DLD1 (cell line): ENCODE results near the gene GJB1.

Source experiments
- in situ Hi-C: cut with HindIII; loops from 2 replicates; pipeline ENCODE4 v1.10.0; 2017; ENCODE audit warnings: low sequenced_read_pairs

The GJB1 gene

DNA sequence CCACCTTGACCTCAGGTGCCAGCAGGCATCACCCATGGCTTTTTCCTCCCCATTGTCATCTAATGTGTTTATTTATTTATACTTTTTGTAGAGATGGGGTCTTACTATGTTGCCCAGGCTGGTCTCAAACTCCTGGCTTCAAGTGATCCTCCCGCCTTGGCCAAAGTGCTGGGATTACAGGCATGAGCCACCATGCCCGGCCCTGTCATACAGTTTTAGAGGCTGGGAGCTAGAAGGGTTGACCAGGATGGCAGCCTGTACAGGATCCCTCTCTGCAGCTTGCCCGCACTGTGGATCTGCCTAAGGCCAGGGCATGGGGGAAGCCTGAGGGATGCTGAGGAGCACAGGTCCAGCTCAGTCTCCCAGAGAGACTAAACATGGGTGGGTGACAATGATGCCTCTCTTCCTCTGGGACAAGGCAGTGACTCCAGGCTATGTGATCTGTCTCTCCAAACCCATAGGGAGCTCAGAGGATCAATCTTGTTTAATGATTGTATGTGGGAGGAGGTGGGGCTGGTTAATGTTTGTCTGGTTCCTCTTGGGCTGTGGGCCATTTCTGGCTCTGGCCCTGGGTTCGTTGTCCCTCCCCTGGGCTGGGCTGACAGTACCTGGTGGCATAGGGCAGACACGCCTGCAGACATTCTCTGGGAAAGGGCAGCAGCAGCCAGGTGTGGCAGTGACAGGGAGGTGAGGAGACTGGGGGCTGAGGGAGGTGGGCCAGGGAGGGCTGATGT, 8.3 kb upstream of the GJB1 start:
- in situ Hi-C loops, result no loop called here

DNA sequence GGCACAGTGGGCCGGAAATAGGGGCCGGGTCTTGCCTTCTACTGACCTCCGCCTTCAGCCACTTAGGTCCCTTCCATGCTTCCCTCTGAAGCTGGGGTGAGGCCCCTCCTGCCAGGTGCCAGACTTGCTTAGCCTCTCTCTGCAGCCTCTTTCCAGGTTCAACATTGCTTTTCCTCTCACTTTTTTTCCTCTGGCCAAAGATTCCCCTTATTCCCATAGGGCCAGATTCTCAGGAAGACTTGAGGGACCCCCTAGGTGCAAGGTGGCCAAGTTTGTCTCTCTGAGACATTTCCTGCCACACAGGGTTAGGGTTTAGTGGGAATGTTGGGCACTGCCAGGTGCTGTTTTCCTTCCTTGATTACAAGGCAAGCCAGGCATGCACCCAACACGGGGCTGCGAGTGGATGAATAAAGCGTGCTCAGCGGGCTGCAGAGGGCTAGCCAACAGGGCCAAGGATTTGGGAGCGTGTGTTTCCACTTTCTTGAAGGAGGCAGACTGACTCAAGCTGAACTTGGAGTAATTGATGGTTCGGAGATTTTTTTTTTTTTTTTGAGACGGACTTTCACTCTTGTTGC, 7.6 kb upstream of the GJB1 start:
- in situ Hi-C loops, result no loop called here

DNA sequence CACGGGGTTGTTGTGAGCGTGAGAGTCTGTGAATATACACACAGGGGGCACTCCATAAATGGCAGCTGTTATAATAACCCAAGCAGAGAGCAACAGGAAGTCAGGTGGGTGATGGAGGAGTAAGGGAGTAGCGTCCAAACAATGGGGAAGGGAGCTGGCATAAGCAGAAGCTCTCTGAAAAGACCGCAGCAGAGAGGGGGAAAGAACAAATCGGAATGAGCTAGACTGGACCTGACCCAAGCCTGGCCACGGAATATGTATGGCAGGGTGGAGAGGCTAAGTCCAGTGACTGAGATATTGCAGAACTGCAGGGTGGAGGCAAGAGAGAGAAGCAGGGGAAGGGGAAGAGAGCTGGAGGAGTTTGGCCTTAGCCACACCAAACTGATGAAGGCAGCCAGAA, 6.5 kb upstream of the GJB1 start:
- in situ Hi-C loops, result no loop called here

DNA sequence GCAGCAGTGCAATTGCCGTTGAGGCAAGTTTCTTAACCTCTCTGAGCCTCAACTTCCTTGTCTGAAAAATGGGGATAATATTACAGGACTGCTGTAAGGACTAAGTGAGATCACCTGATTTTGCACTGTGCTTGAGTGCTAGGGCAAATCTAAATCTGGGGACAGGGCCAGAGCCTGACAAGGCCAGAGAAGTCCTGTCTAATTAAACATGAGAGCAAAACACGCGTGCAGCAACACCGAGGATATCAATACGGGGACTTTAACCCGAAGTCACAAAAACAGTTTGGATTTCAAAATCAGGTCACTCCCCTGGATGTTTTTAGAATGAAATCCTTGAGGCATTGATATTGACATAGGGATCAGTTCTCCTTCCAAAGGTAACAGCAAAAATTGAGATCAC, 5.7 kb upstream of the GJB1 start:
- in situ Hi-C loops, result no loop called here

DNA sequence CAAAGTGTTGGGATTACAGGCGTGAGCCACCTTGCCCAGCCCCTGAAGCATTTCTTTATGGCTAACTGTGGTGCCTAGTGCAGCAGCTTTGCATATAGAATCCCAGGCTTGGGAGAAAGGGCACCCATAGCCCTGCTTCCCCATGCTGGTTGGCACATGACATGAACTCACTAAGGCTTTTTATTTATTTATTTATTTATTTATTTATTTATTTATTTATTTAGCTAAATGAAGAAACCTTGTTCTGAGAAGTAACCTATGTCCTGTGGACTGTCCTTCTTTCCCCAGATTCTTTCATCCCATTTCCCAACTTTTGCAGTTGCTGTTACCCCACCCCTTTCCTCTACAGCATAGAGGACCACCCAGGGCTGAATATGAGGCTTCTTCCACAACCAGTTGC, 1.9 kb upstream of the GJB1 start:
- in situ Hi-C loops, result no loop called here

DNA sequence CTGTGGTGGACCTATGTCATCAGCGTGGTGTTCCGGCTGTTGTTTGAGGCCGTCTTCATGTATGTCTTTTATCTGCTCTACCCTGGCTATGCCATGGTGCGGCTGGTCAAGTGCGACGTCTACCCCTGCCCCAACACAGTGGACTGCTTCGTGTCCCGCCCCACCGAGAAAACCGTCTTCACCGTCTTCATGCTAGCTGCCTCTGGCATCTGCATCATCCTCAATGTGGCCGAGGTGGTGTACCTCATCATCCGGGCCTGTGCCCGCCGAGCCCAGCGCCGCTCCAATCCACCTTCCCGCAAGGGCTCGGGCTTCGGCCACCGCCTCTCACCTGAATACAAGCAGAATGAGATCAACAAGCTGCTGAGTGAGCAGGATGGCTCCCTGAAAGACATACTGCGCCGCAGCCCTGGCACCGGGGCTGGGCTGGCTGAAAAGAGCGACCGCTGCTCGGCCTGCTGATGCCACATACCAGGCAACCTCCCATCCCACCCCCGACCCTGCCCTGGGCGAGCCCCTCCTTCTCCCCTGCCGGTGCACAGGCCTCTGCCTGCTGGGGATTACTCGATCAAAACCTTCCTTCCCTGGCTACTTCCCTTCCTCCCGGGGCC, 1.2 kb downstream of the GJB1 start:
- in situ Hi-C loops, result no loop called here

DNA sequence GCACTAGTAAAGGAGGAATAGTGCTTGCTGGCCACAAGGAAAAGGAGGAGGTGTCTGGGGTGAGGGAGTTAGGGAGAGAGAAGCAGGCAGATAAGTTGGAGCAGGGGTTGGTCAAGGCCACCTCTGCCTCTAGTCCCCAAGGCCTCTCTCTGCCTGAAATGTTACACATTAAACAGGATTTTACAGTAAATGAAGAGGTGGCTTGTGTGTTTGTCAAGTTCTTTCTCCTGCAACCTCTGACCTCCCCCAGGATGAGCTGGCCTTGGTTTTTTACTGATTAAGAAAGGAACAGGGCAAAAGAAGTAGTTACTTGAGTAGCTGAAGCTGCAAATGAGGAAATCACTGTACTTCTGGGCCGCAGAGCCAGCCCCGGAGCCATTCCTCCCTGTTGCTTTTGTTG, 2.0 kb downstream of the GJB1 start:
- in situ Hi-C loops, result no loop called here

DNA sequence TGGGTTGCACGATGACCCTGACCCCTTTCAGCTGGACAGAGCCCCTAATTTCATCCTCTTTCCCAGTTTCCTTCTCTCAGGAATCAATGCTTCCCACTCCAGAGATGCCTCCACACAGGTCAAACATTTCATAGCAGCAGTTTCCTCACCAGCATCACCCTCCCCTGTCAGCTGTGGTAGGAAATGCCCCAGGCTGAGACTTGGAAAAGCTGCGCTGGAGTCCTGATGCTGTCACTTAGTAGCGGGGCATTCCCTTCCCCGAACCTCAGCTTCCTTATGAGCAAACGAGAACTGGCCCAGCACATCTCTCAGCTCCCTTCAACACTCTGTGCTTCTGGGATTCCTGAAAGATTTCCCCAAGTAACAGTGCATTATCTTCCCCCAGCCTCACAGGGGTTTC, 2.7 kb downstream of the GJB1 start:
- in situ Hi-C loops, result no loop called here

DNA sequence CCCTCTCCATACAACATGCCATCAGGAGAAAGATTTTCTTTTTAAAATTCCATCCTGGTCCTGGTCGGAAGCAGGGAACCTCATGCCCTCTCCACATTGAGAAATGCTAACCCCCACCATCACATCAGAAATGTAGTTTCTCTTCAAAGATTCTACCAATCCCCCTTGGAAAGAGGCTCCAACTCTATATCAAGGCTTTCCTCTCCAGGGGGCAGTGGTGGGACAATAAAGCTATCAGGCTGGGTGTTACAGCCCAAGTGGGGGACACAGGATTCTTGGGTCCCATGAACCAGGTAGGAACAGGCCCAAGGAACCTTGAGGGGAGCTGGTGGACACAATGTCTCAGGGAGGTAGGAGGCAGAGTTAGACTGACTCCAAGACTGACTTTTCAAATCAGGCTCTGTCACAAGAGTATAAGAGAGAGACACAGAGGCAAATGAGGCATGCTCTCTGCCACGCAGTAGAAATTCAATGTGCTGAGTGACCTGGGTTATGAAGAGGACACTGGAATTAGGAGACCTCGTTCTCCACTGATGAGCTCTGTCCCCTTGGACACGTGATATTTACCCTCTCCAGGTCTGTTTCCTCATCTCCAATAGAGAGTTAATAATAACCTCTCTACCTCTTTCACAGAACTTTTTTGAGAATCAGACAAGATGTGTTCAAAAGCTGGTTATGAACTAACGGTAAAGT, 4.5 kb downstream of the GJB1 start:
- in situ Hi-C loops, result no loop called here

DNA sequence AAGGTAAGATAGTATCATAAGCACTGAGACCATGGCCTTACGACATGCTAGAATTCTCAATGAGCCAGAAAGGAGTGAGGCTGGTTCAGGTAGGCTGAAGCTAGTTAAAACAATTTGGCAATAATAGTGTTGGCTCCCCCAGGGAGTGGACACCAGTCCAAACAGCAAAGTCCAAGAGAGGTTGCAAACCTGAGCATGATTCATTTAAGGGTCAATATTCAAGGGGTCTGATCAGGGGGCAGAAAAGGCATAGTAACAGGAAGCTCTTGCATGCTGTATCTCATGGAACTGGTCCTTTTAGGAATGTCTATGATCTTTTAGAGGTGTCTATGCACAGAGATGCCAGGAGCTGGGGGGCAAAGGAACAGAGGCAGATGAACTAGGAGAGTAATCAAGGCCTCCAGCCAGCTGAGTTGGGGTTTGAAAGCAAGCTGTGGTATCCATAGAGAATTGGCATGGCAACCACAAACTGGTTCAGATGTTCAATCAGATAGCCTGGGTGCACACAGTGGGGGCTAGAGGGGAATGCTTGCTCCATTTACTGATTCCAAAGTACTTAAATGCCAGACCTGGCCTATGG, 5.1 kb downstream of the GJB1 start:
- in situ Hi-C loops, result no loop called here

DNA sequence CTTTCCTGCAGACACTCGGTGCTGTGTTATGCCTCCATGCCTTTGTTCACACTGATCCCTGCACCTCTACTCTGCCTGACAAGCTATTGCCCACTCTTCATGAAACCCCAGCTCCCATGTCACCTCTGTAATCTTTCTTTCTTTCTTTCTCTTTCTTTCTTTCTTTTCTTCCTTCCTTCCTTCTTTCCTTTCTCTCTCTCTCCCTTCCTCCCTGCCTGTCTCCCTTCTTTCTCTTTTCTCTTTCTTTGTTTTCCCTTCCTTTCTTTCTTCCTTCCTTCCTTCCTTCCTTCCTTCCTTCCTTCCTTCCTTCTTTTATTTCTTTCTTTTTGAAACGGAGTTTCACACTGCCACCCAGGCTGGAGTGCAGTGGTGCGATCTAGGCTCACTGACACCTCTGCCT, 12.5 kb downstream of the GJB1 start:
- in situ Hi-C loops, result no loop called here

DNA sequence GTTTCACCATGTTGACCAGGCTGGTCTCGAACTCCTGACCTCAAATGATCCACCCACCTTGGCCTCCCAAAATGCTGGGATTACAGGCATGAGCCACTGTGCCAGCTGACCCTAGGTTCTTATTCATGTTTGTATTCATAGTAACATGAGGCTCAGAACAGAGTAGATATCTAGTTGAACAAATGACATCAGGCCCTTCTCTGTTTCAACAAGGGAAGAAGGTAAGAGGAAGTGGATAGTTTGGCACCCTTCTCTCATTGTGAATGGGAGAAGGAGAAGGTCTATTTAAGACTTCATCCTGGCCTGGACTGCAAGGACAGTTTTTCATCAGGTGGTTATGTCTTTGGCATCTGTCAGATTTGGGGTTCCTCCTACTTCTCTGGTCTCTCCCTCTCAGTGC, 13.8 kb downstream of the GJB1 start:
- in situ Hi-C loops, result no loop called here

DNA sequence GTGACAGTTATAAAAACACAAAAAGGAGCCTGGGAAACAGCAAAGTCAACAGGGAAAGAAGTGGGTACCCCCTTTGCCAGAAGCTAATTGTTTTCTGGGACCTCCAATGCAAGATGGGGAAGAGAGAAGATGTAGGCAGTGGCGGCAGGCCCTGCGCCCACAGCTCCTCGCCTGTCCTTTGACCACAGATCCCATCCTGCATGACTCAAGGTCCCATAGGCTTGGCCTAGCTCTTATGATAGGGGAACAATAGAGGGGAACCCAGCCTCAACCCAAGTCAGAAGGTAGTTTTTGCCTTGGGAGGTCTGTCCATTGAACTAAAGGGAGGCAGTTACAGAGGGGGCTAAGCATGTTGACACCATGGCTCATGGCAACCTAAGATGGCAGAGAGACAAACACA, 16.8 kb downstream of the GJB1 start:
- in situ Hi-C loops, result no loop called here

DNA sequence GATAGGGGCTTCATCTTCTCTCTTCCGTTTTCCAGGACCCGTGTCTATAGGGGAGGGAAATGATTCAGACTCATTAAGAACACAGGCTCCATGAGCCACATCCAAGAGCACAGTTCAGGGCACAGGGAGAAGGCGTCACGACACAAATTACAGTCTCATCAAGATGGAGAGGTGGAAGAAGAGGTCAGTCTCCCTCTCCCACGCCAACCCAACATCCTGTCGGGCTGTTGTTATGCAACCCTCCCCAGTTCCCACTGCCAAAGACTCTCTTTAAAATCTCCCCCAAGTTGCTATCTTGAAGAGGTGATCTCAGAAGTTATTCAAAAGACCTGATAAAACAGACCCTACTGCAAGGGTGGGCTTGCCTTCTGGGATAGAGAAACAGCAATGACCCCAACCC, 18.3 kb downstream of the GJB1 start:
- in situ Hi-C loops, result no loop called here

DNA sequence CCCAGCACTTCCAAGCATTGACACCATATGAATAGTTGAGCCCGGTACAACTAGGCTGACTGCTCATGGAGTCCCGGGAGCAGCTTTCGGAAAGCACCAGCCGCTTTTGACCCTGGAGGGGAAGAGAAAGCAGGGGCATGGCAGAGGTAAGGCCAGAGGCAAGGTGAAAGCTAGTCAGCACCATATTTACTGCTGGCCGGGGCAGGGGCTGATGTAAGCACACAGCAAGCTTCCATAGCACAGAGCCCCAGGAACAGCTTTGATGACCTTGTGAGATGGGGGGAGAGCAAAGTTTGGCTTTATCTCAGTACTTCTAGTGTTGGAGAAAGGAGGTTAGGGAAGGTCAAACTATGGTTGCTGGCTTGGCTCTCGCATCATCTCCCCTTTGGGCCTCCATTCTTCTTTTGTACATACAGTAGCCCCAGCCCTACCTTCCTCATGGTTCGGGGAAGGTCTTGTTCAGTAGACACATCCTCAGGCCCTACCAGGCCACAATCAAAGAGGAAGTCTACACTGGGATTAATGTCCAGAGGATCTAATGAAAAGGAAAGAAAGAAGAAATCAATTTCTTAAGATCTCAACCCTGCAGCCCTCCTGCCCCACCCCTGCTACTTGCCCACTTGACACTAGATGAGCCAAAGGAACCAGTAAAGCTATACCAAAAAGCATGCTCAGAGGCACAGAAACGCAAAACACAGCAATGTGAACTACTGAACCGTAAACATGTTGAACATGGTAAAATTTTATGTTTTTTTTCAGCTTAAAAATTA, 21.5 kb downstream of the GJB1 start:
- in situ Hi-C loops, result no loop called here

DNA sequence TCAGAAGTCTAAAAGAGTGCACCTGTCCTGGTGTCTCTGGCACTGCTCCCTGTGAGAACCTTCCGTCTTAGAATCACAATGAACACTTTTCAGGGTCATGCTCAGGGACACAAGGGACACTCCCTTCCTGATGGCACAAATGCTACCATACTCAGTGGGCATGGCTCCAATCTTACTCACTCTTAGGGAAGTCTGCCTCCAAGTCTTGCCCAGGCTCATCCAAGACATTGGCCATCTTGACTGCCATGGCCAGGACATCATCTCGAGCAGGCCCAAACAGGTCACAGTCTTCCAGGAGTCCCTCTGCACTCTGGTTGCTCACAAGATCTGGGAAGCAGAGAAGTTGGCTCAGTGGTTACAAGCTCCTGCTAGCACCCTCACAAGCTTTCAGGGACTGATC, 22.1 kb downstream of the GJB1 start:
- in situ Hi-C loops, result no loop called here

DNA sequence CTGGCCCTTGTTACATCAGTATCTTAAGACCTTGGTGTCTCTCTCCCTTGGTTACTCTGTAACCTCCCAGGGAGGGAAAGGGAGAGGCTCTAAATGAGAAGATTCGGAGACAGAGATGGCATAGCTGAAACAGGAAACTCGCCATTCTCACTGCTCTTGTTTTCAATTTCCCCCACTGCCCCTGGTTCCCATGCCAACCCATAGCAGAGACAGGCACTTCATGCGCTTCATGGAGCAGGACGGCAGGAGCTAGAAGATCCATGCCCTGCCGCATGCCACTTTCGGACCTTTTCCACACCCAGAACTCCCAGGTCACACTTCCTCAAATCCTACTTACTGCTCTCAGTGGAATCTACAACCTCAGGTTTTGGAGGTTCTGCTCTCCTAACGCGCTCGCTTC, 27.8 kb downstream of the GJB1 start:
- in situ Hi-C loops, result no loop called here

DNA sequence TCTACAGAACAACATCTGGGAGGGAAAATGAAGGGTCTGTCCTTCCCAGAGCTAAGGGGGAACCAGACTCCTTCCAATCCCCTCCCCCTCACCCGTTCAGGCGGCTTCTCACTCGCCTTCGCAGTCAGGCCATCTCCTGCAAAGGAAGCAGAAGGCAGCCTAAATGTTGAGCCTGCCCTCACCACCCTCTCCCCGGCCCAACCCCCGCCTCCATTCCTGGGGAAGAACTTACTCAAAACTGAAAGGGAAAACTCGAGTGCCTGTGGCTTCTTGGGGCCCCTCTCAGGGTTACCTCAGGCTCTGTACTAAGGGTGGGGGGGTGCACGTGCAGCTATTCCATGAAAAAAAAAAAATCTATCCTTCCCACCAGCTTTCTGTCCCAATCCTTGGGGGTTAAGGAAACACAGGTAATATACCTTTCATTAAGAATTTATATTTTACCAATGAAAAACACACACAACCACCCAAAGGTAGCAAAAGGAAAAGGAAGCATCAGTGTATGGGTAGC, 28.5 kb downstream of the GJB1 start:
- in situ Hi-C loops, result no loop called here

DNA sequence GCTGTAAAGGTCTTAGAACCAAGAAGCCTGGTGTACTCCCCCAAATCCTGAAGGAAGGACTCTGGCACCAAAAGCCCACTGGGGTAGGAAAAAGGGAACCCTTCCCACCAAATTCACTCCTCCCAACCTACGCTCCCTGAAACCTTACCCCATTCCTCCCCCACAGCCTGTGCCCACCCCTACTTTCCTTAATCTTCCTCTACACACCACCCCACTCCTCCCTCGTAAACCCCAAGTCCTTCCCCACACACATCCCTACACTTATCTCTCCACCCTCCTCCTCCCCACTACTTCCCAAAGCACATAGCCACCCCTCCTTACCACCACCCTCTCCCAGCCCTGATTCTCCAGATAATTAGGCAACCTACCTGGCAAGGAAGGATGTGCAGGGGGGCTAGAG, 29.2 kb downstream of the GJB1 start:
- in situ Hi-C loops, result no loop called here

DNA sequence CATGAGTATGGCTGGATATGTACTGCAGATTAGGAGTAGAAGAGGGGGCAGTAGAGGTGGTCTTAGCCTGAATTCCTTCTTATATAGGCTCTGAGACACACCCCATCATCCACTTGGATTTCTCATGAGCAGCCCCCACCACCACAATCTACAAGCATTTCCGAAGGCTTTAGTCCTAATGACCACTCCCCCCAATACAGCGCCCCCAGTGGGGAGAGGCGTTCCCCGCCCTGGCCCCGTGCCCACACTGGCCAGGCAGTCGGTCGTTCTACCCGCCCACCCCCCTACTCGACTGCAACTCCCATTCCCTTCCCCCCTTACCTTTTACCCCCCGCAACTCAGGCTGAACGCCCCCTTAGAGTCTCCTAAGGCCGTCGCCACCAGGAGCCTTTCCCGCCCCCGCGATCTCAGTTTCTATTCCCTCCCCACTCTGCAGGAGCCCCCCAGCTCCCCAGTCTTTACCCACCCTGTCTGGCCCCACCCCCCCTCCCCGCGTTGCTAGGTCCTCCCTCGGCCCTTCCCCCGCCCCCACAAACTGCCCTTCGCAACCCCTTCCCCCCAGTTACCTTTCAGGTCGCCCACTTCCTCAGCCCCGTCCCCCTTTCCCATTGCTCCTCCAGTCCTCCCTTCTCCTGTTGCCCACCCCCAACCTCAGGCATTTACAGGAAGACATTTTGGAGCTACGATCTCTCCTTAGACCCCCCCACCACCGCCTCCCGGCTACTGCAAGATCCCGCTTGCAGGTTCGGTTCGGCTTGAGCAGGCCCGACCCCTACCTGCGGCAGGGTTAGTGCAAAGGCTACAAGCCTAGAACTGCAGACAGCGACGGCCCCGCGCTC, 30.4 kb downstream of the GJB1 start:
- in situ Hi-C loops, result no loop called here
